ENCODE results near the gene RPTOR. TPM values are rescaled to one million over a fixed set of nuclear protein-coding genes. Genes with fewer than 3 reads are reported as not detected.

The RPTOR gene
- total RNA-seq, 1 experiment from 2014 or later = 25.1 TPM

- H3K27ac Mint-ChIP-seq = peak overlapping the region in 2 of 3 experiments; percentile 39 to 68; a peak in 3 of 7 replicates
- H3K4me1 Mint-ChIP-seq = peaks cover 13 to 16% of the 10 kb centered on the region in 2 experiments
Measured at GRCh38 chr17:80838311-80839025, 293.8 kb downstream of the RPTOR start.

More at GRCh38 chr17:80838311-80839025, 293.8 kb downstream of the RPTOR start:
- H3K14ac ChIP-seq (ENCODE audit: insufficient read depth, low read length) = no peak overlapping the region
- no peak overlapping the region for H4K8ac ChIP-seq (replicated peaks; ENCODE audit: insufficient read length, low read depth, low read length)
- Mint-ChIP-seq H3K4me3 (no peak overlapping the region), H3K36me3 (ENCODE audit: insufficient read depth in 1 of 3, low read depth in 3 of 3) (peaks cover 0 to 12% (median 4%) of the 10 kb centered on the region in 3 experiments; a peak in 3 of 7 replicates), H3K9me3 (no peaks in the 10 kb centered on the region; a peak in 1 of 5 replicates), H3K27me3 (ENCODE audit: low read depth) (no peaks in the 10 kb centered on the region)
- H2BK20ac ChIP-seq (ENCODE audit: low read depth, low read length, poor library complexity, severe bottlenecking) = no peak overlapping the region
- H3K27ac ChIP-seq (ENCODE audit: insufficient read length, low read depth, low read length) = no peak overlapping the region
- H2BK120ac ChIP-seq (ENCODE audit: low read depth, low read length, poor library complexity, severe bottlenecking) = no peak overlapping the region
- no peak overlapping the region for H3K18ac ChIP-seq (ENCODE audit: insufficient read length, low read depth, low read length)
- H2AK5ac ChIP-seq (ENCODE audit: insufficient read length, low read length) = no peak overlapping the region
- H2BK12ac ChIP-seq (ENCODE audit: insufficient read length, low read depth, low read length) = no peak overlapping the region
- no peaks in the 10 kb centered on the region for H3K27me3 ChIP-seq (ENCODE audit: insufficient read depth, low read length)
- no peaks in the 10 kb centered on the region for H3K23me2 ChIP-seq (ENCODE audit: insufficient read length, low read depth, low read length, poor library complexity, severe bottlenecking)
- TF ChIP-seq, protein P1, sequence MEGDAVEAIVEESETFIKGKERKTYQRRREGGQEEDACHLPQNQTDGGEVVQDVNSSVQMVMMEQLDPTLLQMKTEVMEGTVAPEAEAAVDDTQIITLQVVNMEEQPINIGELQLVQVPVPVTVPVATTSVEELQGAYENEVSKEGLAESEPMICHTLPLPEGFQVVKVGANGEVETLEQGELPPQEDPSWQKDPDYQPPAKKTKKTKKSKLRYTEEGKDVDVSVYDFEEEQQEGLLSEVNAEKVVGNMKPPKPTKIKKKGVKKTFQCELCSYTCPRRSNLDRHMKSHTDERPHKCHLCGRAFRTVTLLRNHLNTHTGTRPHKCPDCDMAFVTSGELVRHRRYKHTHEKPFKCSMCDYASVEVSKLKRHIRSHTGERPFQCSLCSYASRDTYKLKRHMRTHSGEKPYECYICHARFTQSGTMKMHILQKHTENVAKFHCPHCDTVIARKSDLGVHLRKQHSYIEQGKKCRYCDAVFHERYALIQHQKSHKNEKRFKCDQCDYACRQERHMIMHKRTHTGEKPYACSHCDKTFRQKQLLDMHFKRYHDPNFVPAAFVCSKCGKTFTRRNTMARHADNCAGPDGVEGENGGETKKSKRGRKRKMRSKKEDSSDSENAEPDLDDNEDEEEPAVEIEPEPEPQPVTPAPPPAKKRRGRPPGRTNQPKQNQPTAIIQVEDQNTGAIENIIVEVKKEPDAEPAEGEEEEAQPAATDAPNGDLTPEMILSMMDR (conservative IDR thresholded peaks at IDR 0.05) = no peak
- H4K91ac ChIP-seq (ENCODE audit: insufficient read length, low read depth, low read length) = no peak overlapping the region
- H4K5ac ChIP-seq (ENCODE audit: insufficient read length, low read depth, low read length) = no peak overlapping the region
- no peaks in the 10 kb centered on the region for H3K79me1 ChIP-seq (ENCODE audit: insufficient read depth, low read depth, low read length, poor library complexity, severe bottlenecking)
- no peaks in the 10 kb centered on the region for H3K9me3 ChIP-seq (ENCODE audit: control insufficient read depth, low read depth, low read length)
- no peak overlapping the region for H2BK5ac ChIP-seq (ENCODE audit: insufficient read length, low read length)
- no peaks in the 10 kb centered on the region for H3K79me2 ChIP-seq (ENCODE audit: insufficient read depth, low read length)
- no CpG with 5 or more reads among the region's 30 CpGs for WGBS (ENCODE audit: extremely low coverage, insufficient read length, low lambda C conversion rate)
- H3K4me1 ChIP-seq (ENCODE audit: insufficient read depth, low read length) = no peaks in the 10 kb centered on the region
- H3K56ac ChIP-seq (ENCODE audit: insufficient read length, low read depth, low read length) = no peak overlapping the region
- no peak overlapping the region for H2BK15ac ChIP-seq (ENCODE audit: low read depth, low read length)
- H3K9ac ChIP-seq (ENCODE audit: extremely low read depth, insufficient read length, low read length) = no peak overlapping the region
- H2AFZ ChIP-seq (ENCODE audit: low read length) = no peak overlapping the region
- no peaks in the 10 kb centered on the region for H4K20me1 ChIP-seq (ENCODE audit: control insufficient read depth, insufficient read depth, insufficient read length)
- no peak for DNase-seq
- H3K4me2 ChIP-seq (ENCODE audit: insufficient read depth, insufficient read length, low read length) = no peak overlapping the region
- H3K23ac ChIP-seq (ENCODE audit: insufficient read length, low read depth, low read length) = no peak overlapping the region
- H3T11ph ChIP-seq (ENCODE audit: low read length) = no peak overlapping the region
- no peak overlapping the region for H3K4ac ChIP-seq (ENCODE audit: low read depth, low read length)

All from H9 (cell line).